IMR-90 (cell line): Measurements from ENCODE around the gene MGAT3.

Experiments used
- BHLHE40 ChIP-seq: fragments of 150-350 bp; IDR thresholded peaks from 2 replicates; pipeline ENCODE4 v1.6.1; 2016; ENCODE audit warnings: mild to moderate bottlenecking, low read depth, low read length
- CEBPB ChIP-seq: IDR thresholded peaks from 2 replicates; pipeline ENCODE4 v1.6.1; 2012; ENCODE audit warnings: low read depth, low read length, improper control_type of control experiment
- CTCF ChIP-seq: conservative IDR thresholded peaks from 2 replicates; pipeline ENCODE4 v1.5.1; 2012; ENCODE audit warnings: mild to moderate bottlenecking, low read depth, low read length, improper control_type of control experiment
- ELK1 ChIP-seq: fragments of 150-350 bp; IDR thresholded peaks from 2 replicates; pipeline ENCODE4 v1.6.1; 2016; ENCODE audit warnings: low read depth, mild to moderate bottlenecking, low read length, moderate library complexity, borderline replicate concordance
- FOS ChIP-seq: fragments of 150-350 bp; IDR thresholded peaks from 2 replicates; pipeline ENCODE4 v1.6.1; 2016; ENCODE audit warnings: low read depth, low read length
- MAZ ChIP-seq: IDR thresholded peaks from 2 replicates; pipeline ENCODE4 v1.6.1; 2012; ENCODE audit warnings: low read depth, mild to moderate bottlenecking, low read length, improper control_type of control experiment, moderate library complexity, borderline replicate concordance
- NFE2L2 ChIP-seq: fragments of 150-350 bp; IDR thresholded peaks from 2 replicates; pipeline ENCODE4 v1.6.1; 2016; ENCODE audit warnings: low read depth, mild to moderate bottlenecking, low read length
- POLR2A ChIP-seq: IDR thresholded peaks from 2 replicates; pipeline ENCODE4 v1.6.1; 2012; ENCODE audit warnings: mild to moderate bottlenecking, low read depth, low read length
- RAD21 ChIP-seq: IDR thresholded peaks from 2 replicates; pipeline ENCODE4 v1.6.1; 2012; ENCODE audit warnings: low read length, improper control_type of control experiment
- RCOR1 ChIP-seq: IDR thresholded peaks from 2 replicates; pipeline ENCODE4 v1.6.1; 2012; ENCODE audit warnings: mild to moderate bottlenecking, low read length, improper control_type of control experiment; ENCODE audit not compliant: insufficient replicate concordance
- RFX5 ChIP-seq: IDR thresholded peaks from 2 replicates; pipeline ENCODE4 v1.8.0; 2012; ENCODE audit warnings: low read depth, mild to moderate bottlenecking, low read length, moderate library complexity
- SMC3 ChIP-seq: fragments of 150-350 bp; IDR thresholded peaks from 2 replicates; pipeline ENCODE4 v1.6.1; 2016; ENCODE audit warnings: low read depth, mild to moderate bottlenecking, antibody characterized with exemption, low read length, moderate library complexity
- USF2 ChIP-seq: fragments of 150-350 bp; IDR thresholded peaks from 2 replicates; pipeline ENCODE4 v1.6.1; 2017; ENCODE audit warnings: mild to moderate bottlenecking, antibody characterized with exemption, low read length, low read depth

GRCh38 chr22:39520226-39521105 is 63.7 kb downstream of the MGAT3 start, which contains the start of gene ATF4:
- TF ChIP-seq POLR2A (peak; percentile 99), FOS (no peak), CTCF (no peak), CEBPB (no peak), RCOR1 (no peak), RAD21 (no peak), USF2 (peak; percentile 97), BHLHE40 (peak; percentile 47; the same call in 1 of the 2 replicates), NFE2L2 (no peak), RFX5 (no peak), ELK1 (no peak), SMC3 (no peak), MAZ (peak; percentile 51; the same call in 1 of the 2 replicates)
